GM10847 (cell line): ENCODE measurements around the gene AGTR1.

Source experiments
- POLR2A ChIP-seq: IDR thresholded peaks from 2 replicates; pipeline ENCODE4 v1.6.1; 2011; ENCODE audit not compliant: insufficient read length; ENCODE audit errors: extremely low read depth

Gene AGTR1

DNA sequence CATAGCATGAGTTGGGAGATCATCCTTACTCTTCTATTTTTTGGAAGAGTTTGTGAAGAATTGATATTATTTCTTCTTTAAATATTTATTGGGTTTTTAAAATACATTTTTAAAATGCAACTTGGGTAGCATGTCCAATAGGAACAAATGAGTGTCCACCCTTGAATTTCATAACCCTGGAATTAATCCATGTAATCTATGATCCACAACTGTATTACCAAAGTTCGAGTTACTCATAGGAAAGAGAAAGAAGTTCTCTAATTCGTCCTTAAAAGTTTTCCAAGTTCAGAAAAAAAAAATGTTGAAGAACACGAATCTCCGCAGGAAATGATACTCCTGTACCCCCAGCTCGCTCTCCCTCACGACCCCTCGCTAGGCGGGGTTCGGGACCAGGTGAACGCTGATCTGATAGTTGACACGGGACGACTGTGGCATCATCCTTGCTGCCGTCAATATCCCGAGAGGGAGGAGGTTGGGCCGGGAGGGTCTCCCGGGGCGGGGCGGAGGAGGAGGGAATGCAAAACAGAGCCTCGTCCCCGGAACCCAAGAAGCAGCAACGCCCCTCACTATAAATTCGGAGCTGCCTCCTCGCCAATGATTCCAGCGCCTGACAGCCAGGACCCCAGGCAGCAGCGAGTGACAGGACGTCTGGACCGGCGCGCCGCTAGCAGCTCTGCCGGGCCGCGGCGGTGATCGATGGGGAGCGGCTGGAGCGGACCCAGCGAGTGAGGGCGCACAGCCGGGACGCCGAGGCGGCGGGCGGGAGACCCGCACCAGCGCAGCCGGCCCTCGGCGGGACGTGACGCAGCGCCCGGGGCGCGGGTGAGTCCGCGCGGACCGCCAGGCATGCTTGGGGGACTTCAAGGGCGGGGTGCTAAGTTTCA is at the start of gene AGTR1:
Gene AGTR1 (plus strand): TSS at position 598 of the 884 bp plus-strand sequence. CDS start 43,133 bp downstream, outside the sequence.
- TF ChIP-seq POLR2A: no peak

DNA sequence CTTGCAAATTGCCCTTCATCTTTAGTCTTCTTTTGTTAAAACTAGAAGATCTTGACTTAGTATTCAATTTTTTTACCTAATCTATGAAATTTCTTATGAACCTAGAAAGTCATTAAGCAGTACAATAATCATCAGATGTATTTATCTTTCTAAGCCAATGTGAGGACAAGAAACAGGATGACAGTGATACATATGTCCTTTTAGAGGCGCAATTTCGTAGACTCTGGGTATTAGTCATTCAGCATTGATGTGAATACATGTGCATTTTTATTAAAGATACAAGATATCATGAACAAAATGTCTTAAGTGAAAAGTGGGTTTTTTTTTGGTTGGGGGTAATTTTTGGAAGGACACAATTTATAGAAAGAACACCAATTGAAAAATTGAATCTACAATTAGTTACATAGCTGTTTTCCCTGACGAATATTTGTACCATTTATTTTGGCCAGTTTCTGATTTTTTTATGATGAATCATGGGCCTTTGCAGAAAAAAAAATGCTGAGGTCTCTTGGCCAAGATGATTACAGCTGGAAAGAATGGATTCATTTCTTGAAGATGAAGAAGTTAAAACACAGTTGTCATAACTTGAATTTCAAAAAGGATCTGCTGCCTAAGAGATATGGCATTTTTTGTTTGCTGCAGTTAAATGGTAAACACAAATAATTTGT is 48.9 kb upstream of the AGTR1 start:
- no peak for TF ChIP-seq POLR2A

DNA sequence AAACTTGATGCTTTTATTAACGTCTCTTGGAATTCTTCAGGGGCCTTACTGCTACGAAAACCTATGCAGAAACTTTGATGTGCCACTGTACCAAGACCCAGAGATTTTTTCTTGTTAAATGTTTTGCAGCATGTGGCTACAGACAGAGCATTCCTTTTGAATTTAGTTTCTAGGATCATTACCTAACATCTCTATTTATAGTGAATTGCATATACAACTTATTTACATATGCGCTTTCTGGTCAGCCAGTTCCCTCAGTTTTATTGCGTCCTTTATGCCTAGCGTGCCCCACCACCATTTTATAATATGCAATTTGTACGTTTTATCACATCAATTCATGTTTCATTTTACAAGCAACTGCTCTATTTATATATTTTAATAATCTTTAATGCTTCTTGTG is 46.2 kb upstream of the AGTR1 start:
- TF ChIP-seq POLR2A: no peak

DNA sequence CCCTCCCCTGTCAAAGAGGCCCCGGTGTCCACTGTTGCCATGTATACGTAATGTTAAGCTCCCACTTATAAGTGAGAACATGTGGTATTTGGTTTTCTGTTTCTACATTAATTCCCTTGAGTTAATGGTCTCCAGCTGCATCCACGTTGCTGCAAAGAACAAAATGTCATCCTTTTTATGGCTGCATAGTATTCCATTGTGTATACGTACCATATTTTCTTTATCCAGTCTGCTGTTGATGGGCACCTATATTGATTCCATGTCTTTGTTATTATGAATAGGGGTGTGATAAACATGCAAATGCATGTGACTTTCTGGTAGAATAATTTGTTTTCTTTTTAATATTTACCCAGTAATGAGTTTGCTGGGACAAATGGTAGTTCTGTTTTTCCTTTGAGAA is 43.3 kb upstream of the AGTR1 start:
- TF ChIP-seq POLR2A: no peak

DNA sequence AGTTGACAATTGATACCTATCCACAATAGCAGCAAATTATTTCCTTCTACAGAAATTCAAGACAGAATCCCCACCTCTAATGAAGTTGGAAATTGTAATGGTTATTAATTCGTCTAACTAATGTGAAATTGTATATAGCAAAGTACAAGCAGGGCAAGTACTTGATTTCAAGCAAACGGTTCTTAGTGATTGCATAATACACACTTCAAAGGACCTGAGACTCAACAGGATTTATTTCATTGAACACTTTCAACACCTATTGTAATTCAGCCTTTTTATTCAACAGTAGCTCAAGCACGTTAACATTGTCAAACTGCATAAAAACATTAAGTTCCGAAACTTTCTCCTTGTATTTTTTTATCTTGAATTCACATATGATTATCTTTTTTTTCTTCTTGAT is 40.2 kb upstream of the AGTR1 start:
- TF ChIP-seq POLR2A: no peak

DNA sequence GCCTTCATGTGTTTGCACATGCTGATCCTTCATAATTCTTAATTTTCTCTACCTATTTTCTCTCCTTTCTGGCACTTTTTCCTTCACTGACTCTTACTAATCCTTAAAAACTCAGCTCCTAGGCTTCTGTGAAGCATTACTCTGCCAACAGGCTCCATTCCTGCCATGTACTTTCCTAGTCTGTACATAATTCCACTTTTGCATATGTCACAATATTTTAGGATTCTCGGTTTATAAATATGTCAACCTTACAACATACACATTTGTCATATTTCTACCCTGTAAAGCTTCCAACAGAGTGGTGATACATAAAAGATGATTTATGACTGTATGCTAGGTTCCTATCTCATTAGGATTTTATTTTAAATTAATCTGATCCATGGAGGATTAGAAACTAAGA is 38.2 kb upstream of the AGTR1 start:
- TF ChIP-seq POLR2A: no peak

DNA sequence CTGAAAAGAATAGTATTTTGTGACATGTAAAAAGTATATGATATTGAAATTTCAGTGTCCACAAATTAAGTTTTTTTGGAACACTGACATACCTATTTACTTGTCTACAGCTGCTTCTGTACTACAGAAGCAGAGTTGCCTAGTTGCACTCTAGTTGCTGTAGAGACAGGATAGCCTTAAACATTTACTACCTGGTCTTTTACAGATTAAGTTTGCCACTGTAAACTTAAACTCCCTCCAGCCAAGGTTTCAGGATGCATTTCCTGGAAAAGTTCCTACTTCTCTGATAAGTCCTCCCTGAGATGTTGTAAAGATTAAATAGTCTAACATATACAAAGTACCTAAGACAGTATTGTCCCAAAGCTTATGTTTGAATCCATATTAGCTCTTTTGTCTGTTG is 17.4 kb upstream of the AGTR1 start:
- TF ChIP-seq POLR2A: no peak

DNA sequence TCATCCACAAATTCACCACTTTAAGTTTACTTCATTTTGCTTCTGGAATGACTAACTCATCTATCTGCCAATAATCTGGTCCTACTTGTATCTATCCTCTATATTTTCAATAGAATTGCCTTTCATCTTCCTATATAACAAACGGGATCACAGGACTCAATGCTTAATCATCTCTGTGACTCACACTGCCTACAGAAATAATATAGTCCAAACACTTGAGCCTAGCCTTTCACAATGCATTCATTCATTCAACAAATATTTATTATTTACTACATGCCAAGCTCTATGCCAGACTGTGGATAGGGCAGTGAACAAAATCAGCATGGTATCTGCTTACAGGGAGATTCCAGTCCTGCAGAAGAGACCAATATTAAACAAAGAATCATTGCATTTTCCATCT is 16.6 kb upstream of the AGTR1 start:
- TF ChIP-seq POLR2A: no peak

DNA sequence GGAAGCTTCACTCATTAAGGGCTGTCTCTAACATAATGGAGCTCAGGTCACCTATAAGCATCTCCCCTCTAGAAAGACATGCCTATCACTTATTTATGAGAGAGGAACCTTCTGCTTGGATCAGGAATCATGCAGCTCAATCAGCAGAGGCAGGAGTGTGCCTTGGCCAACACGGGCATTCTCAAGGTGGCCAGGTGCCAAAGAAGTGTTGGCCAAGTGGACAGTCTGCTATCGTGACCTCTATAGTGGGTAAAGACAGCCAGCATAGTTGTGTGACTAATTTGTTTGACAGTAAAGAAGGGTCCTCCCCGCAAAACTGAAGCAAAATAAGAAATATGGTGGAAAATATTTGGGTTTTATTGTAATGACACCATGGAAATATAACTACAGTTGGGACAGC is 14.7 kb upstream of the AGTR1 start:
- no peak for TF ChIP-seq POLR2A

DNA sequence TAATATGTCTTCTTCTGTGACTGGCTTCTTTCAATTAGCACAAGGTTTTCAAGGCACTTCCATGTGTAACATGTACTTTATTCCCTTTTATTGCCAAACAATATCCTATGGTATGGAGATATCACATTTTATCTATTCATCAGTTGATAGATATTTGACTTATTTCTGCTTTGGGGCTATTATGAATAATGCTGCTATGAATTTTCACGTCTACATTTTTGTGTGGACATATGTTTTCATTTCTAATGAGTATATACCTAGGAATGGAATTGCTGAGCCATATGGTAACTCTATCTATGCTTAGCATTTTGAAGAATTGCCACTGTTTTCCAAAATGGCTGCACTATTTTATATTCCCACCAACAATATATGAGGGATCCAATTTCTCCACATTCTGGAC is 3.6 kb upstream of the AGTR1 start:
- TF ChIP-seq POLR2A: no peak

DNA sequence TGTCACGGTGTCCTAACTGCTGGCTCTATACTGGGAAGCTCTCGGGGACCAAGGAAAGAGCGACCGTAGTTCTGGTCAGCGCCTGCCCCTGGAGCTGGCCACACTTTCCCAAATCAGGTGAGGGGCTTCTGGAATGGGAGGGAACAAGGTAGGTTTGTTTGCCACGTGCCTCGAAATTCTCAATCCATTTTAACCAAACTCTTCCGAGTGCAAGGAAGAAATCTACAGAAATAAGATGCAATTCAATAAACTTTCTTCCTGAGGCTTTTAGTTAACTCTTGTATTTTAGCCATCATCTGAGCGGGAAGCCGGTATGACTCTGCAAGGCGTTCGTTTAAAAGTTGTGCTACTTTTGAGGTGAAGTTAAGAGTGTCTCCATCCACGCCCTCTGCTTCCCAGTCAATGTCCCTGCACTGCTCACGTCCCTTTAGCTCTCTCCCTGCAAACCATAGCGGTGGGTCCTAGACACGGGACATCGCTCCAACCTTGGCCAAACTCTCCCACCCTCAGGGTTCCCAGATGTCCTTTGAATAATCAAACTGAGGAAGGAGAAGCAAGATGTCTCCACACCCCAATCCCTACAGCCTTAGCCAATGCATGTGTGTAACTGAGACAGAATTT is 597 bp downstream of the AGTR1 start:
- no peak for TF ChIP-seq POLR2A

DNA sequence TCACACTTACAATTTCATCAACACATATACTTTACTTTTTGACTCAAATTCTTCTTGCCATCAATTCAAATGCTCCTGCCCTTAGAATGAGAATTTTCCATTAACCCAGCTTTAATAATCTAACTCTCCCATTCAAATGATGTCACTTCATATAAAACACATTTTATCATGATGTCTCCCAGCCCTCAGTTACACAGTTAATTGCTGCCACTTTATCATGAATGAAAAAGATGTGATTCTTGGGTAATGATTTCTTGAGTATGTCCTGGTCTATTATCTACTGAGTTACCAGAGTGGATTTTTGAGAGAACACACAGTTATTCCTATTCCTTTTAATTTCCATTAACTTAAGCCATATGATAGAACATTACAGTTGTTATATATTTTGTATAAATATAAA is 7.6 kb downstream of the AGTR1 start:
- no peak for TF ChIP-seq POLR2A

DNA sequence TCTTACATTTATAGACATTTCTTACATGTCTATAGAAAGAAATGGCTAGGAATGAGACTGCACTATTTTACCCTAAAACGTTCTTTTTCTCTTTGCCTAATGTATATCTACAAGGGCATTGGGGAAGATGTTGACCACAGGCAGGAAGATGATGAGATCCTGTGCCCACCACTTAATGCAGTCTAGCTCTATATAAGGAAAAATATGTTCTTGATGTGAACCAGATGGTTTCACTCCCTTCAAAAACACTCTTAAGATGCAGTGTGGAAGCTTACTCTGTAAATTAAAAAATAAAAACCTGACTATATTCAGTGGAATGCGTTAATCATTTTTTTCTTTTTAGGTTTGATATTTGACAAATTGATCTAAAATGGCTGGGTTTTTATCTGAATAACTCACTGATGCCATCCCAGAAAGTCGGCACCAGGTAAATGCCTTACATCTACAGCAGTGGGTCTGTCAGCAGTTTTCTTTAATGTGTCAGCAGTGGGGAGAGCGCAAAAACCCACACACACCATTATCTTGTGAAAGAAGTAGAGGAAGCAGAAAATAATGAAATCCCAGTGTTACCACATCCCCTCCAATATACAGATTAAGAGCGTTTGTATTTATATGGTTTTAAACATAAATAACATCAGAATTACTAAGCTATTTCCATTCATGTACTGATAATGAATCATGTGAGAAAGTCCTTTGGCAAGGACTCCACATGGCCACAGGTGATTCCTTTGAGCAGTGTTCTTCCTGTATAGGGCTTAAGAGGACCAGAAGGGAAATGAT is 10.1 kb downstream of the AGTR1 start:
- no peak for TF ChIP-seq POLR2A

DNA sequence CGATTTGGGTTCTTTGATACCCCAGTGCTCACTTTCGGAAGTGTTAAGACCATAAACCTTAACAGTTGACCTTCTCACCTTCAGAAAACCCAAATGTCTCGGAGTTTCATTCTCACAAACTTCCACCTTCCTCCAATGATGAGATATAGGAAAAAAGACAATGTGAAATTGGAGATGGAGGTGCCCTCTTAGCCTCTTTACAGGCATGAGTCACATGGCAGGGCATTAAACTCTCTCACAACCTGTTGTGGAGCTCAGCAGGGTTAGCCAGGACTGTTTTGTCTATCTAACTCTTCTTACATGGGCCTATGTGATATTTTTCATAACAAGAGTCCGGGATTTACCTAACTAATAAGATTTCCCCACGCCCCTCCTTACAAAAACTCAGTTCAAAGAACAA is 10.7 kb downstream of the AGTR1 start:
- no peak for TF ChIP-seq POLR2A

DNA sequence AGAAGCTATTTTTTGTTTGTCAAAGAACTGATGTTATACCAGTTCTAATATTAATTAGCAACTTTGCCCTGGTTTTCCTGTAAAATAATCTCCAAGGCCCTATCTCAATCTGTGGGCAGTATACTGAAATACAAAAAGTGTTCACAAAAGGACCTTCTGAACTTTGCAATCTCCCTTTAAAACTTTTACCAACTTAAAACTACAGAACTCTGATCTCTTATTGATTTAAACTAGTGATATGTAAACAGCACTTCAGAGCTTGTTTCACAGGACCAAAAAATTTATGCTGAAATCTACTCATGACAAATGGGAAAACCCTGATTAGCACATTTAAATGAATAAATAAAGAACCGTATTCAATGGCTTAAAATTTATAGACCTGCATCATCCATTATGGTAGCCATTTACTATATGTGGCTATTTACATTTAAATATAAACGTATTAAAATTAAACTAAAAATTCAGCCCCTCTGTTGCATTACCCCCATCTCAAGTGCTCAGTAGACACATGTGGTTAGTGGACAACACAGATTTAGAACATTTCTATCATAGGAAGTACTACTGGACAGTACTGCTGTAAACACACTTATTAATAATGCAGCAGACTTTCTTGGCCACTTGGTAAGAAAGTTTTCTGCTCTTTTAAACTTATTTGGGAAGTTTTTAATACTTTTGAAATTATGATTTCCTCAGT is 12.0 kb downstream of the AGTR1 start:
- TF ChIP-seq POLR2A: no peak
